Fibroblast of the aortic adventitia (primary cell): ENCODE measurements around the gene NADSYN1. TPM values are rescaled to one million over a fixed set of nuclear protein-coding genes. Genes with fewer than 3 reads are reported as not detected.

ENCODE experiments used
- DNase-seq: peaks from one replicate; pipeline ENCODE4 v3.0.0-alpha.2; 2010; ENCODE audit warnings: low read depth
- H3K4me3 ChIP-seq: 2 replicates; pipeline ENCODE4 v1.5.1; 2011; ENCODE audit warnings: low read depth, mild to moderate bottlenecking, control low read depth, low read length, moderate library complexity
- CTCF ChIP-seq: IDR thresholded peaks from 2 replicates; pipeline ENCODE4 v1.5.1; 2011; ENCODE audit warnings: mild to moderate bottlenecking, low read length, control low read depth, inconsistent platforms; ENCODE audit not compliant: insufficient read depth
- total RNA-seq: library from RNA; depleted of rRNA; stranded (reverse); fragments of >200 nt; gene quantifications from 2 replicates; pipeline ENCODE4 v1.2.3, GENCODE V29; 2012; ENCODE audit warnings: low replicate concordance

NADSYN1 gene
- total RNA-seq, 1 donor: 50.9 TPM

DNA sequence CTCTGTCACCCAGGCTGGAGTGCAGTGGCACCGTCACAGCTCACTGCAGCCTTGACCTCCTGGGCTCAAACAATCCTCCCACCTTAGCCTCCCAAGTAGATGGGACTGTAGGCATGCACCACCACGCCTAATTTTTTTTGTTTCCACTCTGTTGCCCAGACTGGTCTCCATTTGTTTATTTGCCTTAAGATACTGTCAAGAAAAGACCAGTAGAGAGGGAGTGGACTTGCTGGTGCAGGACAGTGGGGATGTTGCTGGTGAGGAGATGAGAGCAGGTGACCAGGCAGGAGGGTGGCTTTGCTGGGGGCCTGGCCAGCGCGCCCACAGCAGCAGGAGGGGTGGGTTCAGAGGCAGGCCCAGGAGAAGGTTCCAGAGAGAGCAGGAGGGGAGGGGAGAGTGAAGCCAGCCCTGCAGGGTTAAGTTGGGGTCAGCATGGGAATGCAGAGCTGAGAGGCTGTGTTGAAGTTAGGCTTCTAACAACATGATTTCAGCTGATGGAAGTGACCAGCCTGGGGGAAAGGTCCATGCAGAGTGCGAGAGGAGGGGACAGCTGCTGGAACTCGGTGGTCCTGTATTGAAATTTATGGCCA, 35.8 kb downstream of the NADSYN1 start:
- no peak for DNase-seq
- no peak overlapping the region for H3K4me3 ChIP-seq
- no peak for TF ChIP-seq CTCF

- H3K4me3 ChIP-seq: no peak overlapping the region
- no peak for TF ChIP-seq CTCF
- DNase-seq: peak; percentile 1
These were observed 36.5 kb downstream of the NADSYN1 start for GRCh38 chr11:71489311-71490043.

DNA sequence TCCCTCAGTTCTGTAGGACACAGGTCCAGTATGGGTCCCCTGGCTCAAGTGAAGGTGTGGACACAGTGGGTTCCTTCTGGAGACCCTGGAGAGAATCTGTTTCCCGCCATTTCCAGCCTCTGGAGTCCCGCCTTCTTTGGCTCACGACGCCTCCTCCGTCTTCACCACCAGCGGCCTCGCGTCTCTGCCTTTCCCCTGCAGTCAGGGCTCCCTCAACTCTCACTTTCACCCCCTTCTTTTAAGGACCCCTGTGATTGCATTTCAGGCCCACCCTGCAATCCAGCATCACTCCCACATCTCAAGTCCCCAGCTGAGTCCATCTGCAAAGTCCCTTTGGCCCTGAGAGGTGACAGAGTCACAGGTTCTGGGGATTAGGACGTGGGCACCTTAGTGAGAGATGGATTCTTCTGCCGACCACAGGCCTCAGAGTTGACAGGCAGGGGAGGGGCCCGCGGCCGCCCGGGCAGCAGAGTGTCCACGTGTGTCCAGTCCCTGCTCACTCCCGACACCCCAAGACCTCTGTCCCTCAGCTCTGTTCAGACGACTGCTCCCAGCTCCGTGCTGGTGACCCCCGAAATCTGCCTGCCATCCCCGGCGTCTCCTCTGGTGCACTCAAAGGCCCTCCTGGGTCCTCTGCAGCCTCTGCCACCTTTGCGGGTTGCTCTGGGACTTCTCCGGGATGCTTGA, 37.2 kb downstream of the NADSYN1 start:
- no peak overlapping the region for H3K4me3 ChIP-seq
- no peak for DNase-seq
- no peak for TF ChIP-seq CTCF

GRCh38 chr11:71490731-71491390, 37.9 kb downstream of the NADSYN1 start:
- no peak for TF ChIP-seq CTCF
- no peak for DNase-seq
- no peak overlapping the region for H3K4me3 ChIP-seq

- H3K4me3 ChIP-seq: no peak overlapping the region
- no peak for TF ChIP-seq CTCF
- no peak for DNase-seq
These were observed 38.5 kb downstream of the NADSYN1 start for GRCh38 chr11:71491531-71491930.

GRCh38 chr11:71491940-71492339, 38.9 kb downstream of the NADSYN1 start:
- DNase-seq: no peak
- TF ChIP-seq CTCF: no peak
- no peak overlapping the region for H3K4me3 ChIP-seq
